K562 (cell line): ENCODE results near the gene RUNX3. TPM values are rescaled to one million over a fixed set of nuclear protein-coding genes. Genes with fewer than 3 reads are reported as not detected.
A peak's percentile ranks its signal among the peaks of the same experiment; 100 is the strongest.

Experiments used
- FOXK1 ChIP-seq: sonication (generic); formaldehyde crosslinking; IDR thresholded peaks from 2 replicates; pipeline ENCODE4 v1.8.0; 2022; ENCODE audit warnings: missing genetic modification reagents, mild to moderate bottlenecking, borderline replicate concordance
- KHSRP ChIP-seq: fragments of 450-650 bp; IDR thresholded peaks from 2 replicates; pipeline ENCODE4 v1.6.1; 2017
- RBM14 ChIP-seq: fragments of 200-400 bp; formaldehyde crosslinking; IDR thresholded peaks from 2 replicates; pipeline ENCODE4 v1.6.1; 2018; ENCODE audit warnings: low read depth, mild to moderate bottlenecking, low read length, moderate library complexity, borderline replicate concordance; ENCODE audit not compliant: insufficient read depth
- polyA plus RNA-seq, 8 experiments: library from polyadenylated mRNA; depleted of rRNA in 4 of 8; stranded (reverse) in 5 of 8; unstranded in 3 of 8; fragments of >200 nt; fragmentation: Nextera tagmentation in 2 of 8; fragmentation: Illumina TruSeq in 1 of 8; extraction: Ambion mirVana in 2 of 8; extraction: Trizol in 1 of 8; gene quantifications; 2 replicates each; pipeline versions ENCODE4 v1.2.1 to v1.2.3, GENCODE V29; 2011 to 2014; ENCODE audit warnings: inconsistent platforms in 1 of 8, missing spikeins in 1 of 8
- total RNA-seq, 7 experiments: library from RNA; depleted of rRNA in 6 of 7; stranded (reverse); fragments of >200 nt in 6 of 7; fragmentation: Illumina TruSeq in 2 of 7; extraction: Trizol in 2 of 7; gene quantifications; 2 replicates each; pipeline versions ENCODE4 v1.2.1 to v1.2.3, GENCODE V29; 2011 to 2021; ENCODE audit warnings: low replicate concordance in 1 of 7
- TF ChIP-seq, protein P1 (sequence below): fragments of 450-650 bp; IDR thresholded peaks from 2 replicates; pipeline ENCODE4 v1.6.1; 2016; ENCODE audit warnings: mild to moderate bottlenecking, moderate library complexity
- TF ChIP-seq, protein P2 (sequence below), 2 experiments: IDR thresholded peaks; 2 replicates each; pipeline ENCODE4 v1.6.1; 2011; ENCODE audit warnings: borderline replicate concordance in 1 of 2, control low read depth in 1 of 2, low read depth in 1 of 2, low read length in 1 of 2, mild to moderate bottlenecking in 1 of 2, mixed read lengths in 1 of 2, moderate library complexity in 1 of 2; ENCODE audit not compliant: insufficient read depth in 1 of 2, insufficient read length in 1 of 2, poor library complexity in 1 of 2, severe bottlenecking in 1 of 2; ENCODE audit errors: extremely low read depth in 1 of 2
- TF ChIP-seq, protein P3 (sequence below): sonication (generic); formaldehyde crosslinking; IDR thresholded peaks from 2 replicates; pipeline ENCODE4 v1.9.0; 2022; ENCODE audit warnings: mild to moderate bottlenecking, missing genetic modification reagents
- TF ChIP-seq, protein P4 (sequence below): fragments of 450-650 bp; IDR thresholded peaks from 2 replicates; pipeline ENCODE4 v1.6.1; 2016; ENCODE audit warnings: borderline replicate concordance

Gene RUNX3
- total and polyA plus RNA-seq, 9 of the 15 experiments (the other 6 are each of a cell fraction or from before 2014, with no cell fraction given), result 0.01 to 0.64 (median 0.09) TPM

GRCh38 chr1:24964811-24965570 lies 34.9 kb upstream of the RUNX3 start (continued):
- TF ChIP-seq, protein P1, sequence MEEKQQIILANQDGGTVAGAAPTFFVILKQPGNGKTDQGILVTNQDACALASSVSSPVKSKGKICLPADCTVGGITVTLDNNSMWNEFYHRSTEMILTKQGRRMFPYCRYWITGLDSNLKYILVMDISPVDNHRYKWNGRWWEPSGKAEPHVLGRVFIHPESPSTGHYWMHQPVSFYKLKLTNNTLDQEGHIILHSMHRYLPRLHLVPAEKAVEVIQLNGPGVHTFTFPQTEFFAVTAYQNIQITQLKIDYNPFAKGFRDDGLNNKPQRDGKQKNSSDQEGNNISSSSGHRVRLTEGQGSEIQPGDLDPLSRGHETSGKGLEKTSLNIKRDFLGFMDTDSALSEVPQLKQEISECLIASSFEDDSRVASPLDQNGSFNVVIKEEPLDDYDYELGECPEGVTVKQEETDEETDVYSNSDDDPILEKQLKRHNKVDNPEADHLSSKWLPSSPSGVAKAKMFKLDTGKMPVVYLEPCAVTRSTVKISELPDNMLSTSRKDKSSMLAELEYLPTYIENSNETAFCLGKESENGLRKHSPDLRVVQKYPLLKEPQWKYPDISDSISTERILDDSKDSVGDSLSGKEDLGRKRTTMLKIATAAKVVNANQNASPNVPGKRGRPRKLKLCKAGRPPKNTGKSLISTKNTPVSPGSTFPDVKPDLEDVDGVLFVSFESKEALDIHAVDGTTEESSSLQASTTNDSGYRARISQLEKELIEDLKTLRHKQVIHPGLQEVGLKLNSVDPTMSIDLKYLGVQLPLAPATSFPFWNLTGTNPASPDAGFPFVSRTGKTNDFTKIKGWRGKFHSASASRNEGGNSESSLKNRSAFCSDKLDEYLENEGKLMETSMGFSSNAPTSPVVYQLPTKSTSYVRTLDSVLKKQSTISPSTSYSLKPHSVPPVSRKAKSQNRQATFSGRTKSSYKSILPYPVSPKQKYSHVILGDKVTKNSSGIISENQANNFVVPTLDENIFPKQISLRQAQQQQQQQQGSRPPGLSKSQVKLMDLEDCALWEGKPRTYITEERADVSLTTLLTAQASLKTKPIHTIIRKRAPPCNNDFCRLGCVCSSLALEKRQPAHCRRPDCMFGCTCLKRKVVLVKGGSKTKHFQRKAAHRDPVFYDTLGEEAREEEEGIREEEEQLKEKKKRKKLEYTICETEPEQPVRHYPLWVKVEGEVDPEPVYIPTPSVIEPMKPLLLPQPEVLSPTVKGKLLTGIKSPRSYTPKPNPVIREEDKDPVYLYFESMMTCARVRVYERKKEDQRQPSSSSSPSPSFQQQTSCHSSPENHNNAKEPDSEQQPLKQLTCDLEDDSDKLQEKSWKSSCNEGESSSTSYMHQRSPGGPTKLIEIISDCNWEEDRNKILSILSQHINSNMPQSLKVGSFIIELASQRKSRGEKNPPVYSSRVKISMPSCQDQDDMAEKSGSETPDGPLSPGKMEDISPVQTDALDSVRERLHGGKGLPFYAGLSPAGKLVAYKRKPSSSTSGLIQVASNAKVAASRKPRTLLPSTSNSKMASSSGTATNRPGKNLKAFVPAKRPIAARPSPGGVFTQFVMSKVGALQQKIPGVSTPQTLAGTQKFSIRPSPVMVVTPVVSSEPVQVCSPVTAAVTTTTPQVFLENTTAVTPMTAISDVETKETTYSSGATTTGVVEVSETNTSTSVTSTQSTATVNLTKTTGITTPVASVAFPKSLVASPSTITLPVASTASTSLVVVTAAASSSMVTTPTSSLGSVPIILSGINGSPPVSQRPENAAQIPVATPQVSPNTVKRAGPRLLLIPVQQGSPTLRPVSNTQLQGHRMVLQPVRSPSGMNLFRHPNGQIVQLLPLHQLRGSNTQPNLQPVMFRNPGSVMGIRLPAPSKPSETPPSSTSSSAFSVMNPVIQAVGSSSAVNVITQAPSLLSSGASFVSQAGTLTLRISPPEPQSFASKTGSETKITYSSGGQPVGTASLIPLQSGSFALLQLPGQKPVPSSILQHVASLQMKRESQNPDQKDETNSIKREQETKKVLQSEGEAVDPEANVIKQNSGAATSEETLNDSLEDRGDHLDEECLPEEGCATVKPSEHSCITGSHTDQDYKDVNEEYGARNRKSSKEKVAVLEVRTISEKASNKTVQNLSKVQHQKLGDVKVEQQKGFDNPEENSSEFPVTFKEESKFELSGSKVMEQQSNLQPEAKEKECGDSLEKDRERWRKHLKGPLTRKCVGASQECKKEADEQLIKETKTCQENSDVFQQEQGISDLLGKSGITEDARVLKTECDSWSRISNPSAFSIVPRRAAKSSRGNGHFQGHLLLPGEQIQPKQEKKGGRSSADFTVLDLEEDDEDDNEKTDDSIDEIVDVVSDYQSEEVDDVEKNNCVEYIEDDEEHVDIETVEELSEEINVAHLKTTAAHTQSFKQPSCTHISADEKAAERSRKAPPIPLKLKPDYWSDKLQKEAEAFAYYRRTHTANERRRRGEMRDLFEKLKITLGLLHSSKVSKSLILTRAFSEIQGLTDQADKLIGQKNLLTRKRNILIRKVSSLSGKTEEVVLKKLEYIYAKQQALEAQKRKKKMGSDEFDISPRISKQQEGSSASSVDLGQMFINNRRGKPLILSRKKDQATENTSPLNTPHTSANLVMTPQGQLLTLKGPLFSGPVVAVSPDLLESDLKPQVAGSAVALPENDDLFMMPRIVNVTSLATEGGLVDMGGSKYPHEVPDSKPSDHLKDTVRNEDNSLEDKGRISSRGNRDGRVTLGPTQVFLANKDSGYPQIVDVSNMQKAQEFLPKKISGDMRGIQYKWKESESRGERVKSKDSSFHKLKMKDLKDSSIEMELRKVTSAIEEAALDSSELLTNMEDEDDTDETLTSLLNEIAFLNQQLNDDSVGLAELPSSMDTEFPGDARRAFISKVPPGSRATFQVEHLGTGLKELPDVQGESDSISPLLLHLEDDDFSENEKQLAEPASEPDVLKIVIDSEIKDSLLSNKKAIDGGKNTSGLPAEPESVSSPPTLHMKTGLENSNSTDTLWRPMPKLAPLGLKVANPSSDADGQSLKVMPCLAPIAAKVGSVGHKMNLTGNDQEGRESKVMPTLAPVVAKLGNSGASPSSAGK, result peak; percentile 19; the same call in 1 of the 2 replicates
- TF ChIP-seq, protein P2, sequence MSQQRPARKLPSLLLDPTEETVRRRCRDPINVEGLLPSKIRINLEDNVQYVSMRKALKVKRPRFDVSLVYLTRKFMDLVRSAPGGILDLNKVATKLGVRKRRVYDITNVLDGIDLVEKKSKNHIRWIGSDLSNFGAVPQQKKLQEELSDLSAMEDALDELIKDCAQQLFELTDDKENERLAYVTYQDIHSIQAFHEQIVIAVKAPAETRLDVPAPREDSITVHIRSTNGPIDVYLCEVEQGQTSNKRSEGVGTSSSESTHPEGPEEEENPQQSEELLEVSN (IDR thresholded peaks at IDR 0.05; ENCODE audit: borderline replicate concordance in 1 of 2, extremely low read depth in 1 of 2, insufficient read depth in 1 of 2, insufficient read length in 1 of 2, low read depth in 1 of 2, low read length in 1 of 2, poor library complexity in 1 of 2, severe bottlenecking in 1 of 2), result peak in 1 of 2 experiments; percentile 52
- 0 out of 2 replicates have a peak, but pooled peaks have one; percentile 30 for TF ChIP-seq FOXK1 (CRISPR knock-in tag)
- TF ChIP-seq, protein P3, sequence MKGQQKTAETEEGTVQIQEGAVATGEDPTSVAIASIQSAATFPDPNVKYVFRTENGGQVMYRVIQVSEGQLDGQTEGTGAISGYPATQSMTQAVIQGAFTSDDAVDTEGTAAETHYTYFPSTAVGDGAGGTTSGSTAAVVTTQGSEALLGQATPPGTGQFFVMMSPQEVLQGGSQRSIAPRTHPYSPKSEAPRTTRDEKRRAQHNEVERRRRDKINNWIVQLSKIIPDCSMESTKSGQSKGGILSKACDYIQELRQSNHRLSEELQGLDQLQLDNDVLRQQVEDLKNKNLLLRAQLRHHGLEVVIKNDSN (CRISPR knock-in tag), result peak; percentile 76
- TF ChIP-seq, protein P4, sequence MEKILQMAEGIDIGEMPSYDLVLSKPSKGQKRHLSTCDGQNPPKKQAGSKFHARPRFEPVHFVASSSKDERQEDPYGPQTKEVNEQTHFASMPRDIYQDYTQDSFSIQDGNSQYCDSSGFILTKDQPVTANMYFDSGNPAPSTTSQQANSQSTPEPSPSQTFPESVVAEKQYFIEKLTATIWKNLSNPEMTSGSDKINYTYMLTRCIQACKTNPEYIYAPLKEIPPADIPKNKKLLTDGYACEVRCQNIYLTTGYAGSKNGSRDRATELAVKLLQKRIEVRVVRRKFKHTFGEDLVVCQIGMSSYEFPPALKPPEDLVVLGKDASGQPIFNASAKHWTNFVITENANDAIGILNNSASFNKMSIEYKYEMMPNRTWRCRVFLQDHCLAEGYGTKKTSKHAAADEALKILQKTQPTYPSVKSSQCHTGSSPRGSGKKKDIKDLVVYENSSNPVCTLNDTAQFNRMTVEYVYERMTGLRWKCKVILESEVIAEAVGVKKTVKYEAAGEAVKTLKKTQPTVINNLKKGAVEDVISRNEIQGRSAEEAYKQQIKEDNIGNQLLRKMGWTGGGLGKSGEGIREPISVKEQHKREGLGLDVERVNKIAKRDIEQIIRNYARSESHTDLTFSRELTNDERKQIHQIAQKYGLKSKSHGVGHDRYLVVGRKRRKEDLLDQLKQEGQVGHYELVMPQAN, result no peak
- TF ChIP-seq KHSRP, result no peak
- TF ChIP-seq RBM14, result no peak
